Sigmoid colon (tissue), 7 donors: ENCODE results near the gene KRTAP12-4. TPM values are rescaled to one million over a fixed set of nuclear protein-coding genes. Genes with fewer than 3 reads are reported as not detected.
"Not testable (repeated sequence)": the region's sequence is repeated elsewhere in the genome, so short reads cannot be mapped to it uniquely, and the experiment has no call there.

Experiments used
- DNase-seq: peaks from one replicate; pipeline ENCODE4 v3.0.0-alpha.2; 2019
- H3K27ac ChIP-seq, 4 donors: fragments of 200-600 bp; sonication (generic); one replicate each; pipeline ENCODE4 v1.5.1; 2016 to 2019; ENCODE audit warnings: mild to moderate bottlenecking in 1 of 4
- H3K27me3 ChIP-seq, 3 donors: fragments of 200-600 bp; sonication (generic); one replicate each; pipeline ENCODE4 v1.5.1; 2019; ENCODE audit warnings: mild to moderate bottlenecking in 1 of 3
- H3K36me3 ChIP-seq, 4 donors: fragments of 200-600 bp; sonication (generic); one replicate each; pipeline ENCODE4 v1.5.1; 2016 to 2019
- H3K4me1 ChIP-seq, 4 donors: fragments of 200-600 bp; sonication (generic); one replicate each; pipeline ENCODE4 v1.5.1; 2017 to 2019
- H3K4me3 ChIP-seq, 4 donors: fragments of 200-600 bp; sonication (generic); one replicate each; pipeline ENCODE4 v1.5.1; 2017 to 2019; ENCODE audit warnings: mild to moderate bottlenecking in 2 of 4, moderate library complexity in 1 of 4
- H3K9me3 ChIP-seq, 4 donors: fragments of 200-600 bp in 3 of 4; sonication (generic) in 3 of 4; one replicate each; pipeline versions ENCODE4 v1.5.1 to v1.6.1; 2013 to 2019
- CTCF ChIP-seq, 4 experiments: fragments of 450-650 bp in 3 of 4; fragments of 200-600 bp in 1 of 4; IDR thresholded peaks; one replicate each; pipeline ENCODE4 v1.5.1; 2016 to 2019; ENCODE audit warnings: antibody characterized with exemption in 4 of 4, mild to moderate bottlenecking in 3 of 4, moderate library complexity in 2 of 4
- EP300 ChIP-seq, 4 donors: sonication (generic); formaldehyde crosslinking; IDR thresholded peaks; one replicate each; pipeline ENCODE4 v1.6.1; 2017; ENCODE audit warnings: antibody characterized with exemption in 4 of 4
- POLR2A ChIP-seq, 2 donors: fragments of 450-650 bp; IDR thresholded peaks; one replicate each; pipeline ENCODE4 v1.6.1; 2016; ENCODE audit warnings: antibody characterized with exemption in 2 of 2, mild to moderate bottlenecking in 2 of 2, moderate library complexity in 2 of 2
- POLR2AphosphoS5 ChIP-seq, 4 donors: sonication (generic); formaldehyde crosslinking; IDR thresholded peaks; one replicate each; pipeline ENCODE4 v1.6.1; 2017; ENCODE audit warnings: antibody characterized with exemption in 4 of 4
- WGBS, 2 donors: extraction: QIAGEN DNeasy Blood & Tissue Kit; methylation state at CpG; one replicate each; pipeline ENCODE4 v1.1.7; 2013; 5-methylcytosine and 5-hydroxymethylcytosine counted together
- intact Hi-C: fragments of 100-400 bp; cut with DNase I; formaldehyde crosslinking; loops from one replicate; pipeline ENCODE4 v1.15.1; 2023
- polyA plus RNA-seq, 3 donors: library from polyadenylated mRNA; stranded (reverse); fragments of 200-250 nt; gene quantifications; one replicate each; pipeline ENCODE4 v1.2.3, GENCODE V29; 2013
- total RNA-seq, 4 donors: library from RNA; depleted of rRNA; stranded (reverse); fragments of >200 nt; gene quantifications; one replicate each; pipeline ENCODE4 v1.1.0, GENCODE V29; 2016
- donor health status: healthy with polysubstance abuse.
- donor health status: Bipolar disorder and iron deficiency.
- donor health status: healthy.

Gene KRTAP12-4
- total and polyA plus RNA-seq, 7 donors: not detected

GRCh38 chr21:44628707-44629391, 25.6 kb downstream of the KRTAP12-4 start:
- Histone ChIP-seq H3K36me3 (no peaks in the 10 kb centered on the region), H3K4me1 (no peaks in the 10 kb centered on the region), H3K9me3 (peaks cover 0 to 16% (median 3%) of the 10 kb centered on the region in 4 donors), H3K27ac (no peak overlapping the region), H3K27me3 (peaks cover 0 to 26% (median 13%) of the 10 kb centered on the region in 3 donors), H3K4me3 (no peak overlapping the region)
- intact Hi-C loops: no loop called here
- no peak for TF ChIP-seq EP300 (IDR thresholded peaks at IDR 0.05)
- TF ChIP-seq CTCF (IDR thresholded peaks at IDR 0.05): no peak
- TF ChIP-seq POLR2AphosphoS5 (IDR thresholded peaks at IDR 0.05): no peak
- no peak for TF ChIP-seq POLR2A (IDR thresholded peaks at IDR 0.05)
- 77 to 81% methylated on average over 18 of the region's 18 CpGs for WGBS, 2 donors
- DNase-seq: no peak

- H3K27ac ChIP-seq, H3K4me3 ChIP-seq, DNase-seq, intact Hi-C loops, H3K36me3 ChIP-seq, H3K4me1 ChIP-seq: not testable (repeated sequence)
- Histone ChIP-seq H3K9me3 (peaks cover 0 to 18% (median 4%) of the 10 kb centered on the region in 4 donors), H3K27me3 (peaks cover 0 to 26% (median 13%) of the 10 kb centered on the region in 3 donors)
- 29 to 47% methylated on average over 15 of the region's 15 CpGs for WGBS, 2 donors
Observed at GRCh38 chr21:44627831-44628233, 26.6 kb downstream of the KRTAP12-4 start.

- H3K4me3 ChIP-seq, H3K27ac ChIP-seq, intact Hi-C loops, H3K4me1 ChIP-seq, DNase-seq, H3K36me3 ChIP-seq: not testable (repeated sequence)
- peaks cover 0 to 26% (median 13%) of the 10 kb centered on the region in 3 donors for H3K27me3 ChIP-seq
- H3K9me3 ChIP-seq: peaks cover 0 to 16% (median 5%) of the 10 kb centered on the region in 4 donors
- WGBS, 2 donors: 72 to 79% methylated on average over 20 of the region's 20 CpGs
Observed at GRCh38 chr21:44627181-44627822, 27.2 kb downstream of the KRTAP12-4 start.

- WGBS, 2 donors: 51 to 54% methylated on average over 7 of the region's 7 CpGs
Observed at GRCh38 chr21:44626673-44627143, 27.8 kb downstream of the KRTAP12-4 start, which contains the start of gene KRTAP10-9. Gene KRTAP10-9 (plus strand): TSS chr21:44627093. CDS start chr21:44627172, 79 bp downstream.

GRCh38 chr21:44626262-44626661, 28.2 kb downstream of the KRTAP12-4 start:
- H3K36me3 ChIP-seq: no peaks in the 10 kb centered on the region
- H3K4me1 ChIP-seq: no peaks in the 10 kb centered on the region
- H3K27me3 ChIP-seq: peaks cover 0 to 26% (median 13%) of the 10 kb centered on the region in 3 donors
- H3K4me3 ChIP-seq: no peak overlapping the region
- H3K27ac ChIP-seq: no peak overlapping the region
- 73% methylated on average over 10 of the region's 10 CpGs for WGBS, 2 donors
- H3K9me3 ChIP-seq: peaks cover 0 to 11% (median 5%) of the 10 kb centered on the region in 4 donors
- DNase-seq: no peak
- intact Hi-C loops: no loop called here
- TF ChIP-seq POLR2AphosphoS5 (IDR thresholded peaks at IDR 0.05): no peak
- no peak for TF ChIP-seq CTCF (IDR thresholded peaks at IDR 0.05)
- TF ChIP-seq EP300 (IDR thresholded peaks at IDR 0.05): no peak
- TF ChIP-seq POLR2A (IDR thresholded peaks at IDR 0.05): no peak

More at GRCh38 chr21:44626673-44627143, 27.8 kb downstream of the KRTAP12-4 start, which contains the start of gene KRTAP10-9:
- no peak within 1 kb of the TSS for H3K27ac ChIP-seq
- no peaks in the 10 kb centered on the region for H3K36me3 ChIP-seq
- no peaks in the 10 kb centered on the region for H3K4me1 ChIP-seq
- H3K4me3 ChIP-seq: no peak within 1 kb of the TSS
- intact Hi-C loops: no loop called here
- TF ChIP-seq POLR2A (IDR thresholded peaks at IDR 0.05) (no peak), EP300 (IDR thresholded peaks at IDR 0.05) (no peak)
- H3K9me3 ChIP-seq: peaks cover 0 to 11% (median 5%) of the 10 kb centered on the region in 4 donors
- DNase-seq: no peak
- H3K27me3 ChIP-seq: peaks cover 0 to 26% (median 13%) of the 10 kb centered on the region in 3 donors

- 89 to 92% methylated on average over 7 of the region's 7 CpGs for WGBS, 2 donors
Observed at GRCh38 chr21:44625756-44626155, 28.7 kb downstream of the KRTAP12-4 start.

More at GRCh38 chr21:44625756-44626155, 28.7 kb downstream of the KRTAP12-4 start:
- peaks cover 0 to 11% (median 5%) of the 10 kb centered on the region in 4 donors for H3K9me3 ChIP-seq
- TF ChIP-seq POLR2AphosphoS5 (IDR thresholded peaks at IDR 0.05) (no peak), CTCF (IDR thresholded peaks at IDR 0.05) (no peak), EP300 (IDR thresholded peaks at IDR 0.05) (no peak), POLR2A (IDR thresholded peaks at IDR 0.05) (no peak)
- DNase-seq: no peak
- no peaks in the 10 kb centered on the region for H3K36me3 ChIP-seq
- H3K4me1 ChIP-seq: no peaks in the 10 kb centered on the region
- intact Hi-C loops: no loop called here
- peaks cover 0 to 26% (median 13%) of the 10 kb centered on the region in 3 donors for H3K27me3 ChIP-seq
- no peak overlapping the region for H3K4me3 ChIP-seq
- H3K27ac ChIP-seq: no peak overlapping the region
